KOPT-K1 (cell line): ENCODE data around the gene EEFSEC.

Source experiments
- H3K27ac ChIP-seq: fragments of 200-600 bp; sonication (generic); 2 replicates; pipeline ENCODE4 v1.5.1; 2016; ENCODE audit warnings: antibody characterized with exemption, mild to moderate bottlenecking, low read depth, low read length; ENCODE audit not compliant: poor library complexity, severe bottlenecking
- H3K36me3 ChIP-seq: fragments of 200-600 bp; sonication (generic); 2 replicates; pipeline ENCODE4 v1.5.1; 2017; ENCODE audit warnings: antibody characterized with exemption, mild to moderate bottlenecking, low read length, moderate library complexity; ENCODE audit not compliant: insufficient read depth
- H3K9me3 ChIP-seq: fragments of 200-600 bp; sonication (generic); 2 replicates; pipeline ENCODE4 v1.5.1; 2017; ENCODE audit warnings: antibody characterized with exemption, low read length, mild to moderate bottlenecking; ENCODE audit not compliant: insufficient read depth, poor library complexity, severe bottlenecking

Gene EEFSEC

GRCh38 chr3:128296469-128297251 is 143.4 kb downstream of the EEFSEC start:
- no peak overlapping the region for H3K27ac ChIP-seq
- H3K9me3 ChIP-seq: no peaks in the 10 kb centered on the region

GRCh38 chr3:128297401-128298138 is 144.3 kb downstream of the EEFSEC start:
- Histone ChIP-seq H3K27ac (no peak overlapping the region), H3K36me3 (no peaks in the 10 kb centered on the region), H3K9me3 (no peaks in the 10 kb centered on the region)

More at GRCh38 chr3:128296469-128297251, 143.4 kb downstream of the EEFSEC start:
- no peaks in the 10 kb centered on the region for H3K36me3 ChIP-seq

GRCh38 chr3:128301186-128302023 is 148.1 kb downstream of the EEFSEC start:
- H3K27ac ChIP-seq: no peak overlapping the region

GRCh38 chr3:128306481-128306880 is 153.2 kb downstream of the EEFSEC start:
- Histone ChIP-seq H3K36me3 (peaks cover 19% of the 10 kb centered on the region; the same call in 1 of the 2 replicates), H3K9me3 (no peaks in the 10 kb centered on the region), H3K27ac (no peak overlapping the region)

More at GRCh38 chr3:128301186-128302023, 148.1 kb downstream of the EEFSEC start:
- Histone ChIP-seq H3K36me3 (no peaks in the 10 kb centered on the region), H3K9me3 (no peaks in the 10 kb centered on the region)

GRCh38 chr3:128307029-128307633 is 153.8 kb downstream of the EEFSEC start:
- Histone ChIP-seq H3K27ac (no peak overlapping the region), H3K36me3 (peaks cover 19% of the 10 kb centered on the region; the same call in 1 of the 2 replicates), H3K9me3 (no peaks in the 10 kb centered on the region)

- Histone ChIP-seq H3K36me3 (peaks cover 19% of the 10 kb centered on the region; the same call in 1 of the 2 replicates), H3K9me3 (no peaks in the 10 kb centered on the region), H3K27ac (no peak overlapping the region)
Measured at GRCh38 chr3:128307781-128308469, 154.6 kb downstream of the EEFSEC start.

- H3K36me3 ChIP-seq: peaks cover 19% of the 10 kb centered on the region; the same call in 1 of the 2 replicates
- H3K9me3 ChIP-seq: no peaks in the 10 kb centered on the region
- no peak overlapping the region for H3K27ac ChIP-seq
Measured at GRCh38 chr3:128309026-128309425, 155.7 kb downstream of the EEFSEC start.

- Histone ChIP-seq H3K27ac (peak overlapping the region; percentile 23), H3K36me3 (peaks cover 19% of the 10 kb centered on the region; the same call in 1 of the 2 replicates), H3K9me3 (no peaks in the 10 kb centered on the region)
Measured at GRCh38 chr3:128310286-128311058, 157.2 kb downstream of the EEFSEC start.

- Histone ChIP-seq H3K9me3 (no peaks in the 10 kb centered on the region), H3K36me3 (peaks cover 19% of the 10 kb centered on the region; the same call in 1 of the 2 replicates), H3K27ac (no peak overlapping the region)
Measured at GRCh38 chr3:128311441-128311844, 158.2 kb downstream of the EEFSEC start.

GRCh38 chr3:128312271-128312670 is 159.0 kb downstream of the EEFSEC start:
- no peaks in the 10 kb centered on the region for H3K9me3 ChIP-seq
- peak overlapping the region; percentile 90 for H3K27ac ChIP-seq
- peaks cover 19% of the 10 kb centered on the region; the same call in 1 of the 2 replicates for H3K36me3 ChIP-seq

- peaks cover 19% of the 10 kb centered on the region; the same call in 1 of the 2 replicates for H3K36me3 ChIP-seq
- no peaks in the 10 kb centered on the region for H3K9me3 ChIP-seq
- H3K27ac ChIP-seq: peak overlapping the region; percentile 90
Measured at GRCh38 chr3:128313071-128313725, 159.9 kb downstream of the EEFSEC start.

GRCh38 chr3:128313935-128314334 is 160.7 kb downstream of the EEFSEC start:
- Histone ChIP-seq H3K36me3 (peaks cover 11% of the 10 kb centered on the region; the same call in 1 of the 2 replicates), H3K27ac (peak overlapping the region; percentile 90), H3K9me3 (no peaks in the 10 kb centered on the region)

GRCh38 chr3:128315313-128315712 is 162.0 kb downstream of the EEFSEC start:
- Histone ChIP-seq H3K36me3 (peaks cover 2% of the 10 kb centered on the region), H3K27ac (peak overlapping the region; percentile 90), H3K9me3 (no peaks in the 10 kb centered on the region)
